Activated T-cell treated with anti-CD3 and anti-CD28 coated beads, Interleukin-2, amount 50 U/mL, for 4 hours (primary cell): Measurements from ENCODE around the gene PLXDC1. TPM values are rescaled to one million over a fixed set of nuclear protein-coding genes. Genes with fewer than 3 reads are reported as not detected.
A peak's percentile ranks its signal among the peaks of the same experiment; 100 is the strongest.

Source experiments
- ATAC-seq, 2 donors: fragments of 200-7000 bp; cut with Tn5 transposase; one replicate each; pipeline ENCODE4 v1.10.0; 2021
- DNase-seq: peaks from one replicate; pipeline ENCODE4 v3.0.0-alpha.2; 2020
- H3K27me3 Mint-ChIP-seq: one replicate; pipeline ENCODE4 v1.8.0; 2021; ENCODE audit warnings: low read depth, mixed read lengths
- H3K36me3 Mint-ChIP-seq: one replicate; pipeline ENCODE4 v1.8.0; 2022; ENCODE audit warnings: mixed read lengths; ENCODE audit not compliant: insufficient read depth
- H3K4me1 Mint-ChIP-seq: one replicate; pipeline ENCODE4 v1.8.0; 2021; ENCODE audit warnings: low read depth, mixed read lengths
- H3K4me3 Mint-ChIP-seq: one replicate; pipeline ENCODE4 v1.8.0; 2021; ENCODE audit warnings: mild to moderate bottlenecking, moderate library complexity, mixed read lengths
- H3K9me3 Mint-ChIP-seq: one replicate; pipeline ENCODE4 v1.8.0; 2021; ENCODE audit warnings: mixed read lengths
- total RNA-seq, 3 donors: library from RNA; stranded (reverse); gene quantifications; one replicate each; pipeline ENCODE4 v1.2.1, GENCODE V29; 2021

The PLXDC1 gene
- total RNA-seq, result under 1 TPM; 0.33 to 0.87 (median 0.68) TPM

- ATAC-seq, result peak in 1 of 2 donors; percentile 9
- peak; percentile 7 for DNase-seq
- H3K27me3 Mint-ChIP-seq, result peaks cover 10% of the 10 kb centered on the region
- peak within 1 kb of the TSS; percentile 92 for H3K4me3 Mint-ChIP-seq
- no peaks in the 10 kb centered on the region for H3K9me3 Mint-ChIP-seq
- peaks cover 1% of the 10 kb centered on the region for H3K36me3 Mint-ChIP-seq
- H3K4me1 Mint-ChIP-seq, result peaks cover 37% of the 10 kb centered on the region
These were observed at the start of gene PLXDC1 for GRCh38 chr17:39151150-39151942. PLXDC1 (minus strand) TSS chr17:39151637; CDS start chr17:39151437, 200 bp downstream.

- Mint-ChIP-seq H3K4me3 (peak overlapping the region; percentile 99), H3K27me3 (no peaks in the 10 kb centered on the region), H3K4me1 (peaks cover 56% of the 10 kb centered on the region), H3K36me3 (peaks cover 45% of the 10 kb centered on the region), H3K9me3 (no peaks in the 10 kb centered on the region)
- DNase-seq, result no peak
- no peak for ATAC-seq
These were observed 49.6 kb upstream of the PLXDC1 start for GRCh38 chr17:39200957-39201510.

GRCh38 chr17:39200070-39200879 lies 48.8 kb upstream of the PLXDC1 start, which contains the start of gene RPL19:
RPL19 (plus strand) TSS chr17:39200283; CDS start chr17:39200345, 62 bp downstream.
- ATAC-seq, result peak; percentile 74
- Mint-ChIP-seq H3K4me1 (peaks cover 62% of the 10 kb centered on the region), H3K36me3 (peaks cover 45% of the 10 kb centered on the region), H3K27me3 (no peaks in the 10 kb centered on the region), H3K9me3 (no peaks in the 10 kb centered on the region), H3K4me3 (peak within 1 kb of the TSS; percentile 99)
- peak; percentile 77 for DNase-seq

- peaks cover 40% of the 10 kb centered on the region for H3K36me3 Mint-ChIP-seq
- peaks cover 60% of the 10 kb centered on the region for H3K4me1 Mint-ChIP-seq
- H3K4me3 Mint-ChIP-seq, result peak overlapping the region; percentile 99
These were observed 48.3 kb upstream of the PLXDC1 start for GRCh38 chr17:39199820-39200069.

GRCh38 chr17:39198186-39198566 lies 46.7 kb upstream of the PLXDC1 start:
- ATAC-seq (no peak), DNase-seq (no peak)
- Mint-ChIP-seq H3K36me3 (peaks cover 26% of the 10 kb centered on the region), H3K9me3 (no peaks in the 10 kb centered on the region), H3K4me3 (peak overlapping the region; percentile 99), H3K4me1 (peaks cover 56% of the 10 kb centered on the region), H3K27me3 (no peaks in the 10 kb centered on the region)

More at GRCh38 chr17:39199820-39200069, 48.3 kb upstream of the PLXDC1 start:
- peak; percentile 82 for DNase-seq
- Mint-ChIP-seq H3K27me3 (no peaks in the 10 kb centered on the region), H3K9me3 (no peaks in the 10 kb centered on the region)
- peak; percentile 45 to 53 for ATAC-seq

GRCh38 chr17:39197380-39198185 lies 46.1 kb upstream of the PLXDC1 start, which contains the start of gene CACNB1:
CACNB1 (minus strand) TSS chr17:39197669; CDS start chr17:39197495, 174 bp downstream.
- DNase-seq (peak; percentile 56), ATAC-seq (peak; percentile 59 to 62)
- peaks cover 52% of the 10 kb centered on the region for H3K4me1 Mint-ChIP-seq
- H3K9me3 Mint-ChIP-seq, result no peaks in the 10 kb centered on the region
- peak within 1 kb of the TSS; percentile 99 for H3K4me3 Mint-ChIP-seq
- no peaks in the 10 kb centered on the region for H3K27me3 Mint-ChIP-seq
- peaks cover 22% of the 10 kb centered on the region for H3K36me3 Mint-ChIP-seq

GRCh38 chr17:39196808-39197291 lies 45.4 kb upstream of the PLXDC1 start:
- ATAC-seq (peak; percentile 0 to 1), DNase-seq (no peak)
- Mint-ChIP-seq H3K4me1 (peaks cover 44% of the 10 kb centered on the region), H3K27me3 (no peaks in the 10 kb centered on the region), H3K4me3 (peak overlapping the region; percentile 99), H3K36me3 (peaks cover 18% of the 10 kb centered on the region), H3K9me3 (no peaks in the 10 kb centered on the region)

- Mint-ChIP-seq H3K4me1 (peaks cover 42% of the 10 kb centered on the region), H3K4me3 (peak overlapping the region; percentile 75), H3K27me3 (no peaks in the 10 kb centered on the region), H3K36me3 (peaks cover 14% of the 10 kb centered on the region), H3K9me3 (no peaks in the 10 kb centered on the region)
- ATAC-seq, result no peak
- no peak for DNase-seq
These were observed 44.9 kb upstream of the PLXDC1 start for GRCh38 chr17:39196241-39196807.

- Mint-ChIP-seq H3K36me3 (peaks cover 7% of the 10 kb centered on the region), H3K4me3 (peak overlapping the region; percentile 75), H3K9me3 (no peaks in the 10 kb centered on the region), H3K27me3 (no peaks in the 10 kb centered on the region), H3K4me1 (peaks cover 39% of the 10 kb centered on the region)
- DNase-seq (no peak), ATAC-seq (no peak)
These were observed 44.2 kb upstream of the PLXDC1 start for GRCh38 chr17:39195568-39196160.

- Mint-ChIP-seq H3K36me3 (peaks cover 3% of the 10 kb centered on the region), H3K4me1 (peaks cover 39% of the 10 kb centered on the region), H3K27me3 (no peaks in the 10 kb centered on the region), H3K9me3 (no peaks in the 10 kb centered on the region), H3K4me3 (no peak overlapping the region)
- ATAC-seq, result no peak
- no peak for DNase-seq
These were observed 43.6 kb upstream of the PLXDC1 start for GRCh38 chr17:39194985-39195524.

GRCh38 chr17:39194089-39194984 lies 42.9 kb upstream of the PLXDC1 start:
- Mint-ChIP-seq H3K4me3 (no peak overlapping the region), H3K27me3 (no peaks in the 10 kb centered on the region), H3K36me3 (peaks cover 3% of the 10 kb centered on the region), H3K4me1 (peaks cover 33% of the 10 kb centered on the region), H3K9me3 (no peaks in the 10 kb centered on the region)
- DNase-seq, result no peak
- ATAC-seq, result no peak

- Mint-ChIP-seq H3K4me3 (no peak overlapping the region), H3K27me3 (no peaks in the 10 kb centered on the region), H3K36me3 (peaks cover 4% of the 10 kb centered on the region), H3K4me1 (peaks cover 23% of the 10 kb centered on the region), H3K9me3 (no peaks in the 10 kb centered on the region)
- ATAC-seq (no peak), DNase-seq (no peak)
These were observed 41.9 kb upstream of the PLXDC1 start for GRCh38 chr17:39193346-39193745.
